Transverse colon (tissue), 4 donors: ENCODE data around the gene NAB2. TPM values are rescaled to one million over a fixed set of nuclear protein-coding genes. Genes with fewer than 3 reads are reported as not detected.

Experiments used
- DNase-seq: peaks from one replicate; pipeline ENCODE4 v3.0.0-alpha.2; 2019
- H3K27ac ChIP-seq, 4 donors: fragments of 200-600 bp; sonication (generic); 2 replicates each; pipeline ENCODE4 v1.5.1; 2016 to 2018; ENCODE audit warnings: inconsistent platforms in 4 of 4
- H3K27me3 ChIP-seq: fragments of 200-600 bp; sonication (generic); 2 replicates; pipeline ENCODE4 v1.5.1; 2017; ENCODE audit warnings: inconsistent platforms
- H3K36me3 ChIP-seq, 4 donors: fragments of 200-600 bp; sonication (generic); 2 replicates each; pipeline ENCODE4 v1.5.1; 2017 to 2019; ENCODE audit warnings: inconsistent platforms in 4 of 4
- H3K4me1 ChIP-seq, 4 donors: fragments of 200-600 bp; sonication (generic); 2 replicates each; pipeline ENCODE4 v1.5.1; 2017 to 2020; ENCODE audit warnings: inconsistent platforms in 4 of 4
- H3K4me3 ChIP-seq, 4 donors: fragments of 200-600 bp; sonication (generic); 1 replicate in 1 of 4; 2 replicates in 3 of 4; pipeline versions ENCODE4 v1.5.1 to v1.6.1; 2017 to 2019; ENCODE audit warnings: inconsistent platforms in 4 of 4
- H3K9me3 ChIP-seq, 2 donors: fragments of 200-600 bp; sonication (generic); 2 replicates each; pipeline ENCODE4 v1.5.1; 2017 to 2019; ENCODE audit warnings: inconsistent platforms in 2 of 2
- CTCF ChIP-seq, 5 experiments: fragments of 200-600 bp in 3 of 5; fragments of 450-650 bp in 2 of 5; sonication (generic) in 3 of 5; IDR thresholded peaks; 1 replicate in 2 of 5; 2 replicates in 3 of 5; pipeline ENCODE4 v1.5.1; 2016 to 2017; ENCODE audit warnings: antibody characterized with exemption in 5 of 5, inconsistent platforms in 3 of 5, mild to moderate bottlenecking in 2 of 5, moderate library complexity in 1 of 5
- EP300 ChIP-seq: sonication (generic); formaldehyde crosslinking; IDR thresholded peaks from one replicate; pipeline ENCODE4 v1.6.1; 2017; ENCODE audit warnings: antibody characterized with exemption, low read depth
- POLR2A ChIP-seq: fragments of 450-650 bp; IDR thresholded peaks from one replicate; pipeline ENCODE4 v1.6.1; 2016; ENCODE audit warnings: antibody characterized with exemption, mild to moderate bottlenecking, moderate library complexity
- POLR2AphosphoS5 ChIP-seq, 3 donors: sonication (generic); formaldehyde crosslinking; IDR thresholded peaks; one replicate each; pipeline ENCODE4 v1.6.1; 2016; ENCODE audit warnings: antibody characterized with exemption in 3 of 3
- WGBS, 2 donors: methylation state at CpG; one replicate each; pipeline ENCODE4 v1.1.5; 2018; ENCODE audit warnings: low coverage in 1 of 2; 5-methylcytosine and 5-hydroxymethylcytosine counted together
- in situ Hi-C, 4 donors: fragments of 200-750 bp; cut with MboI; loops; one replicate each; pipeline versions ENCODE4 v1.15.0 to v1.15.1; 2017; ENCODE audit warnings: low sequenced_read_pairs in 3 of 4, low pct_ligation_motif_present in 1 of 4, low pct_unique_long_range_greater_than_20kb in 1 of 4
- intact Hi-C: fragments of 100-400 bp; cut with DNase I; formaldehyde crosslinking; loops from one replicate; pipeline ENCODE4 v1.15.1; 2023; ENCODE audit warnings: low total_unique reads
- total RNA-seq, 4 donors: library from RNA; depleted of rRNA; stranded (reverse); fragments of >200 nt; gene quantifications; one replicate each; pipeline ENCODE4 v1.1.0, GENCODE V29; 2016

NAB2 gene
- total RNA-seq, 4 donors from 2014 or later, result 2.6 to 9.1 (median 4.7) TPM

- 1% methylated on average over 51 of the region's 52 CpGs; no CpG with 5 or more reads in 1 of the 2 donors for WGBS, 2 donors
- intact Hi-C loops (no loop called here), in situ Hi-C loops (no loop called here)
These were observed 1.8 kb upstream of the NAB2 start for GRCh38 chr12:57087010-57087690.

GRCh38 chr12:57087691-57088353 is 1.1 kb upstream of the NAB2 start:
- no peaks in the 10 kb centered on the region for H3K27me3 ChIP-seq
- peak; percentile 88 for DNase-seq
- intact Hi-C loops (loop anchor here (2.0 kb wide), 1 partner anchor 23 kb away; the partner anchor contains the start of gene STAT6), in situ Hi-C loops (no loop called here)
- H3K4me3 ChIP-seq, result peak overlapping the region; percentile 43 to 77 (median 60)
- peaks cover 15 to 64% (median 52%) of the 10 kb centered on the region in 4 donors for H3K4me1 ChIP-seq
- no peak for TF ChIP-seq CTCF (IDR thresholded peaks at IDR 0.05)
- TF ChIP-seq EP300, result no peak
- TF ChIP-seq POLR2A, result peak; percentile 46
- peak in 2 of 3 donors; percentile 46 to 53 for TF ChIP-seq POLR2AphosphoS5 (IDR thresholded peaks at IDR 0.05)
- peak overlapping the region; percentile 92 to 98 (median 96) for H3K27ac ChIP-seq
- no peaks in the 10 kb centered on the region for H3K9me3 ChIP-seq
- H3K36me3 ChIP-seq, result no peaks in the 10 kb centered on the region
- WGBS, 2 donors, result 1% methylated on average over 33 of the region's 37 CpGs; no CpG with 5 or more reads in 1 of the 2 donors

More at GRCh38 chr12:57087010-57087690, 1.8 kb upstream of the NAB2 start:
- TF ChIP-seq CTCF (IDR thresholded peaks at IDR 0.05), result no peak
- no peak for TF ChIP-seq EP300
- TF ChIP-seq POLR2AphosphoS5 (IDR thresholded peaks at IDR 0.05), result peak; percentile 65 to 78 (median 76)
- TF ChIP-seq POLR2A, result peak; percentile 66
- no peaks in the 10 kb centered on the region for H3K27me3 ChIP-seq
- no peaks in the 10 kb centered on the region for H3K9me3 ChIP-seq
- DNase-seq, result peak; percentile 89
- H3K27ac ChIP-seq, result peak overlapping the region; percentile 92 to 98 (median 96)
- H3K4me3 ChIP-seq, result peak overlapping the region; percentile 43 to 77 (median 60)
- no peaks in the 10 kb centered on the region for H3K36me3 ChIP-seq
- peaks cover 12 to 58% (median 47%) of the 10 kb centered on the region in 4 donors for H3K4me1 ChIP-seq

- Histone ChIP-seq H3K4me3 (peak overlapping the region; percentile 52 to 89 (median 72)), H3K27ac (peak overlapping the region; percentile 92 to 98 (median 96)), H3K27me3 (no peaks in the 10 kb centered on the region), H3K4me1 (peaks cover 23 to 82% (median 63%) of the 10 kb centered on the region in 4 donors), H3K9me3 (no peaks in the 10 kb centered on the region), H3K36me3 (no peaks in the 10 kb centered on the region)
- in situ Hi-C loops, result no loop called here
- no peak for TF ChIP-seq CTCF (IDR thresholded peaks at IDR 0.05)
- TF ChIP-seq POLR2AphosphoS5 (IDR thresholded peaks at IDR 0.05), result peak; percentile 48 to 65 (median 58)
- peak; percentile 39 for TF ChIP-seq POLR2A
- DNase-seq, result peak; percentile 75
- intact Hi-C loops, result loop anchor here (2.0 kb wide), 1 partner anchor 21 kb away; the partner anchor contains the start of gene STAT6
- 0 to 2% methylated on average over 1 to 32 of the region's 45 CpGs for WGBS, 2 donors
These were observed 644 bp downstream of the NAB2 start for GRCh38 chr12:57089271-57090245.
